Uterus (tissue), 2 donors: ENCODE data around the gene HOXA10.

Experiments
- CTCF ChIP-seq, 4 experiments: fragments of 200-600 bp in 2 of 4; fragments of 450-650 bp in 2 of 4; sonication (generic) in 2 of 4; IDR thresholded peaks; one replicate each; pipeline ENCODE4 v1.5.1; 2016 to 2019; ENCODE audit warnings: antibody characterized with exemption in 4 of 4, mild to moderate bottlenecking in 2 of 4, moderate library complexity in 1 of 4
- POLR2A ChIP-seq, 2 donors: fragments of 450-650 bp; IDR thresholded peaks; one replicate each; pipeline ENCODE4 v1.6.1; 2016; ENCODE audit warnings: antibody characterized with exemption in 2 of 2, mild to moderate bottlenecking in 1 of 2, moderate library complexity in 1 of 2

GRCh38 chr7:27185013-27185853 is 11.1 kb upstream of the HOXA10 start, which contains the start of gene HOXA11:
- TF ChIP-seq CTCF (IDR thresholded peaks at IDR 0.05) (no peak), POLR2A (IDR thresholded peaks at IDR 0.05) (peak; percentile 83 to 84)
